ENCODE results near the gene ADARB2. TPM values are rescaled to one million over a fixed set of nuclear protein-coding genes. Genes with fewer than 3 reads are reported as not detected.

The ADARB2 gene
- total and polyA plus RNA-seq, 10 of the 15 experiments (the other 5 are each of a cell fraction or from before 2014, with no cell fraction given) = 0.02 to 4.1 (median 0.76) TPM

DNA sequence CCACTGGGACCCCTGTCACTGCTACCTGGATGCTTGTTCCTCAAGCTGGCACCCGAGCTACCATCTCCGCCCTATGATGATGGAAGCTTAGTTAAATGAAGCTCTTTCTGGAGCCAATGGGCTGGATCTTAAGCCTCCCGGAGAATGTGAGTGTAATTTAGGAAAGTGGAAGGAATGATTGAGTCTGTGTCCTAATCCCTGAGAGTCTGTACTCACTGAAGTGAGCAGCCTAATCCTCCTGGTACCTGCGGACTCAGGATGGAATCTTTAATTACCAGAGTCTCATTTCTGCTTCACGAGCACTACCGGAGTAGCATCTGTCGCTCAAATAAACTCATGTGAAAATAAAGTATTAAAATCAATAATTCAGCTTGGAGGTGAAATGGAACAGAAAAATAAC lies 425.6 kb downstream of the ADARB2 start (continued):
- TF ChIP-seq, protein P1, sequence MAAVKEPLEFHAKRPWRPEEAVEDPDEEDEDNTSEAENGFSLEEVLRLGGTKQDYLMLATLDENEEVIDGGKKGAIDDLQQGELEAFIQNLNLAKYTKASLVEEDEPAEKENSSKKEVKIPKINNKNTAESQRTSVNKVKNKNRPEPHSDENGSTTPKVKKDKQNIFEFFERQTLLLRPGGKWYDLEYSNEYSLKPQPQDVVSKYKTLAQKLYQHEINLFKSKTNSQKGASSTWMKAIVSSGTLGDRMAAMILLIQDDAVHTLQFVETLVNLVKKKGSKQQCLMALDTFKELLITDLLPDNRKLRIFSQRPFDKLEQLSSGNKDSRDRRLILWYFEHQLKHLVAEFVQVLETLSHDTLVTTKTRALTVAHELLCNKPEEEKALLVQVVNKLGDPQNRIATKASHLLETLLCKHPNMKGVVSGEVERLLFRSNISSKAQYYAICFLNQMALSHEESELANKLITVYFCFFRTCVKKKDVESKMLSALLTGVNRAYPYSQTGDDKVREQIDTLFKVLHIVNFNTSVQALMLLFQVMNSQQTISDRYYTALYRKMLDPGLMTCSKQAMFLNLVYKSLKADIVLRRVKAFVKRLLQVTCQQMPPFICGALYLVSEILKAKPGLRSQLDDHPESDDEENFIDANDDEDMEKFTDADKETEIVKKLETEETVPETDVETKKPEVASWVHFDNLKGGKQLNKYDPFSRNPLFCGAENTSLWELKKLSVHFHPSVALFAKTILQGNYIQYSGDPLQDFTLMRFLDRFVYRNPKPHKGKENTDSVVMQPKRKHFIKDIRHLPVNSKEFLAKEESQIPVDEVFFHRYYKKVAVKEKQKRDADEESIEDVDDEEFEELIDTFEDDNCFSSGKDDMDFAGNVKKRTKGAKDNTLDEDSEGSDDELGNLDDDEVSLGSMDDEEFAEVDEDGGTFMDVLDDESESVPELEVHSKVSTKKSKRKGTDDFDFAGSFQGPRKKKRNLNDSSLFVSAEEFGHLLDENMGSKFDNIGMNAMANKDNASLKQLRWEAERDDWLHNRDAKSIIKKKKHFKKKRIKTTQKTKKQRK (IDR thresholded peaks at IDR 0.05; ENCODE audit: low read depth, low read length) = no peak
- no peak for TF ChIP-seq KDM1A (IDR thresholded peaks at IDR 0.05; ENCODE audit: borderline replicate concordance)

DNA sequence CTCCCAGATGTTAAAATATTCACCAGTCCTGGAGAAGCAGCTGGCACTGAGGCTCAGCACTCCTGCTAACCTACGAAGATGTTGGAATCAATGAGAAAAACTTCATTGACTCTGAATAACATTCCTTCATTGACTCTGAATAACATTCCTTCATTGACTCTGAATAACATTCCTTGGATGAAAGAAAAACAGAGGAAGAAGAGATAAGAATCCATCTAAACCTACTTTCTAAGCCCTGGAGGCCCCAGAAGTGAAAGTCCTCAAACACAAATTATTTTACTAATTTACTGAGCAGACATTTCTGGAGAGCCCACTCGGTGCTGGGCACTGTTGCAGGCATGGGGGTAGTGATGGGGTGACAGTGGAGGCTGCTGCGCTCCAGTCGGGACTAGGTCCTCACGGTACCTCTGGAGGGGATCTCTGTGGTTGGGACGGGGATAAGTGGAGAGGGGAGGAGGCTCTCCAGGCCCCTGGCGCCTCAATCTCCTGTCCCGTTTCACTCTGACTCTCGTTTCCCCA lies 427.0 kb downstream of the ADARB2 start:
- POLR2A ChIA-PET = no interaction called here
- CTCF ChIA-PET = no interaction called here
- DNase-seq (ENCODE audit: low read depth, low spot score) (no peak), ATAC-seq (no peak), FAIRE-seq (no peak)
- Histone ChIP-seq H3K9ac (ENCODE audit: control insufficient read depth, insufficient read depth, low read length) (no peak overlapping the region), H3K4me3 (no peak overlapping the region), H3K4me1 (ENCODE audit: control insufficient read depth, insufficient read depth, low read length) (no peaks in the 10 kb centered on the region), H3K36me3 (ENCODE audit: control insufficient read depth in 2 of 2, insufficient read depth in 2 of 2, low read length in 1 of 2) (no peaks in the 10 kb centered on the region), H3K9me3 (replicated peaks; ENCODE audit: control insufficient read depth, insufficient read depth, low read length) (no peaks in the 10 kb centered on the region), H3K27me3 (replicated peaks in 1 of 2; ENCODE audit: control insufficient read depth in 2 of 2, insufficient read depth in 2 of 2, low read length in 1 of 2) (no peaks in the 10 kb centered on the region), H4K20me1 (ENCODE audit: control insufficient read depth, insufficient read depth) (no peaks in the 10 kb centered on the region), H3K79me2 (ENCODE audit: control insufficient read depth, insufficient read depth, low read length) (no peaks in the 10 kb centered on the region), H2AFZ (ENCODE audit: control insufficient read depth, low read depth, low read length) (no peak overlapping the region), H3K4me2 (ENCODE audit: control insufficient read depth, insufficient read depth) (no peak overlapping the region), H3K27ac (ENCODE audit: control insufficient read depth, insufficient read depth) (no peak overlapping the region)
- RAD21 ChIA-PET (ENCODE audit: unreplicated experiment) = no interaction called here
- intact Hi-C loops (cut with micrococcal nuclease; ENCODE audit: unreplicated experiment) = no loop called here
- in situ Hi-C loops (cut with MboI) = no loop called here
- SMC1A ChIA-PET (ENCODE audit: uncharacterized antibody, unreplicated experiment) = no interaction called here
- BruUV-seq (replicated peaks) = no TSS peak
- WGBS (ENCODE audit: insufficient coverage, insufficient replicate concordance, low lambda C conversion rate, missing lambda C conversion rate) = 12% methylated on average over 9 of the region's 9 CpGs
- TF ChIP-seq BRCA1 (IDR thresholded peaks at IDR 0.05; ENCODE audit: low read depth, low read length) (no peak), ETV6 (conservative IDR thresholded peaks at IDR 0.05 in 1 of 2, IDR thresholded peaks at IDR 0.05 in 1 of 2; ENCODE audit: borderline replicate concordance in 1 of 2, low read depth in 1 of 2) (no peak), STAT3 (IDR thresholded peaks at IDR 0.05; ENCODE audit: low read depth, low read length) (no peak), NR2F1 (conservative IDR thresholded peaks at IDR 0.05) (no peak), TCF3 (IDR thresholded peaks at IDR 0.05; ENCODE audit: borderline replicate concordance, insufficient read depth, low read depth, low read length) (no peak), SMAD1 (IDR thresholded peaks at IDR 0.05; ENCODE audit: low read depth, partially characterized antibody) (no peak), CBX3 (IDR thresholded peaks at IDR 0.05; ENCODE audit: borderline replicate concordance, low read depth) (no peak), FOXM1 (IDR thresholded peaks at IDR 0.05; ENCODE audit: low read depth, low read length) (no peak), KAT2A (conservative IDR thresholded peaks at IDR 0.05; ENCODE audit: control insufficient read depth, low read depth, low read length) (no peak), MTA3 (IDR thresholded peaks at IDR 0.05; ENCODE audit: borderline replicate concordance, low read length) (no peak), ZNF24 (IDR thresholded peaks at IDR 0.05) (no peak)
- TF ChIP-seq, protein P2, sequence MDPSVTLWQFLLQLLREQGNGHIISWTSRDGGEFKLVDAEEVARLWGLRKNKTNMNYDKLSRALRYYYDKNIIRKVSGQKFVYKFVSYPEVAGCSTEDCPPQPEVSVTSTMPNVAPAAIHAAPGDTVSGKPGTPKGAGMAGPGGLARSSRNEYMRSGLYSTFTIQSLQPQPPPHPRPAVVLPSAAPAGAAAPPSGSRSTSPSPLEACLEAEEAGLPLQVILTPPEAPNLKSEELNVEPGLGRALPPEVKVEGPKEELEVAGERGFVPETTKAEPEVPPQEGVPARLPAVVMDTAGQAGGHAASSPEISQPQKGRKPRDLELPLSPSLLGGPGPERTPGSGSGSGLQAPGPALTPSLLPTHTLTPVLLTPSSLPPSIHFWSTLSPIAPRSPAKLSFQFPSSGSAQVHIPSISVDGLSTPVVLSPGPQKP (IDR thresholded peaks at IDR 0.05; ENCODE audit: low read depth, low read length) = no peak
- TF ChIP-seq, protein P3, sequence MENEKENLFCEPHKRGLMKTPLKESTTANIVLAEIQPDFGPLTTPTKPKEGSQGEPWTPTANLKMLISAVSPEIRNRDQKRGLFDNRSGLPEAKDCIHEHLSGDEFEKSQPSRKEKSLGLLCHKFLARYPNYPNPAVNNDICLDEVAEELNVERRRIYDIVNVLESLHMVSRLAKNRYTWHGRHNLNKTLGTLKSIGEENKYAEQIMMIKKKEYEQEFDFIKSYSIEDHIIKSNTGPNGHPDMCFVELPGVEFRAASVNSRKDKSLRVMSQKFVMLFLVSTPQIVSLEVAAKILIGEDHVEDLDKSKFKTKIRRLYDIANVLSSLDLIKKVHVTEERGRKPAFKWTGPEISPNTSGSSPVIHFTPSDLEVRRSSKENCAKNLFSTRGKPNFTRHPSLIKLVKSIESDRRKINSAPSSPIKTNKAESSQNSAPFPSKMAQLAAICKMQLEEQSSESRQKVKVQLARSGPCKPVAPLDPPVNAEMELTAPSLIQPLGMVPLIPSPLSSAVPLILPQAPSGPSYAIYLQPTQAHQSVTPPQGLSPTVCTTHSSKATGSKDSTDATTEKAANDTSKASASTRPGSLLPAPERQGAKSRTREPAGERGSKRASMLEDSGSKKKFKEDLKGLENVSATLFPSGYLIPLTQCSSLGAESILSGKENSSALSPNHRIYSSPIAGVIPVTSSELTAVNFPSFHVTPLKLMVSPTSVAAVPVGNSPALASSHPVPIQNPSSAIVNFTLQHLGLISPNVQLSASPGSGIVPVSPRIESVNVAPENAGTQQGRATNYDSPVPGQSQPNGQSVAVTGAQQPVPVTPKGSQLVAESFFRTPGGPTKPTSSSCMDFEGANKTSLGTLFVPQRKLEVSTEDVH (IDR thresholded peaks at IDR 0.05; ENCODE audit: low read depth, partially characterized antibody) = no peak

Measured in GM12878 (cell line).